K562 (cell line): ENCODE measurements around the gene TNFAIP3. TPM values are rescaled to one million over a fixed set of nuclear protein-coding genes. Genes with fewer than 3 reads are reported as not detected.

Experiments
- EHMT2 ChIP-seq: fragments of 450-650 bp; IDR thresholded peaks from 2 replicates; pipeline ENCODE4 v1.6.1; 2018; ENCODE audit warnings: antibody characterized with exemption
- FOXP1 ChIP-seq: sonication (generic); formaldehyde crosslinking; IDR thresholded peaks from 2 replicates; pipeline ENCODE4 v1.8.0; 2022; ENCODE audit warnings: mild to moderate bottlenecking, missing genetic modification reagents
- GATA2 ChIP-seq: sonication (generic); formaldehyde crosslinking; IDR thresholded peaks from 2 replicates; pipeline ENCODE4 v1.4.0; 2020; ENCODE audit warnings: mild to moderate bottlenecking, missing genetic modification reagents
- HDAC8 ChIP-seq: fragments of 450-650 bp; IDR thresholded peaks from 2 replicates; pipeline ENCODE4 v1.6.1; 2016; ENCODE audit warnings: mild to moderate bottlenecking, missing genetic modification characterization, moderate library complexity, missing compliant biosample characterization
- HOMEZ ChIP-seq: fragments of 250-450 bp; sonication (Bioruptor Pico); IDR thresholded peaks from 2 replicates; pipeline ENCODE4 v1.4.0; 2020; ENCODE audit warnings: mild to moderate bottlenecking, moderate library complexity
- JUNB ChIP-seq: fragments of 450-650 bp; formaldehyde crosslinking; conservative IDR thresholded peaks from 2 replicates; pipeline ENCODE4 v1.4.0; 2020; ENCODE audit warnings: mild to moderate bottlenecking
- KHSRP ChIP-seq: fragments of 450-650 bp; IDR thresholded peaks from 2 replicates; pipeline ENCODE4 v1.6.1; 2017
- MAFG ChIP-seq: fragments of 450-650 bp; conservative IDR thresholded peaks from 2 replicates; pipeline ENCODE4 v1.6.1; 2016; ENCODE audit warnings: missing genetic modification characterization, missing compliant biosample characterization
- NEUROD1 ChIP-seq: fragments of 150-350 bp; IDR thresholded peaks from 2 replicates; pipeline ENCODE4 v1.6.1; 2014; ENCODE audit warnings: borderline replicate concordance, low read length, low read depth; ENCODE audit not compliant: partially characterized antibody
- NR2F6 ChIP-seq: fragments of 450-650 bp; formaldehyde crosslinking; IDR thresholded peaks from 2 replicates; pipeline ENCODE4 v1.4.0; 2020; ENCODE audit warnings: mild to moderate bottlenecking
- SPI1 ChIP-seq: IDR thresholded peaks from 2 replicates; pipeline ENCODE4 v1.6.1; 2011; ENCODE audit warnings: low read depth, low read length, control low read depth, borderline replicate concordance
- TAL1 ChIP-seq: fragments of 450-650 bp; IDR thresholded peaks from 2 replicates; pipeline ENCODE4 v1.6.1; 2016; ENCODE audit warnings: mild to moderate bottlenecking
- U2AF1 ChIP-seq: fragments of 200-400 bp; formaldehyde crosslinking; optimal IDR thresholded peaks from 2 replicates; pipeline ENCODE3; 2017; ENCODE audit warnings: mild to moderate bottlenecking, low read depth, low read length, moderate library complexity
- ZBTB33 ChIP-seq: sonication (generic); formaldehyde crosslinking; IDR thresholded peaks from 2 replicates; pipeline ENCODE4 v1.8.1; 2023; ENCODE audit warnings: mild to moderate bottlenecking, missing genetic modification reagents
- ZNF197 ChIP-seq: fragments of 200-800 bp; sonication (Bioruptor generic); IDR thresholded peaks from 2 replicates; pipeline ENCODE4 v1.6.1; 2016; ENCODE audit warnings: low read depth, missing genetic modification characterization, missing compliant biosample characterization
- ZNF408 ChIP-seq: fragments of 250-450 bp; sonication (Bioruptor Pico); IDR thresholded peaks from 2 replicates; pipeline ENCODE4 v1.4.0; 2020; ENCODE audit warnings: low read depth, mild to moderate bottlenecking, moderate library complexity
- ZNF644 ChIP-seq: fragments of 200-800 bp; sonication (Bioruptor generic); IDR thresholded peaks from 2 replicates; pipeline ENCODE4 v1.6.1; 2016; ENCODE audit warnings: low read depth, missing genetic modification characterization, missing compliant biosample characterization
- ZNF766 ChIP-seq: fragments of 200-800 bp; sonication (Bioruptor generic); conservative IDR thresholded peaks from 2 replicates; pipeline ENCODE4 v1.6.1; 2016; ENCODE audit warnings: missing genetic modification characterization, missing compliant biosample characterization
- polyA plus RNA-seq, 8 experiments: library from polyadenylated mRNA; depleted of rRNA in 4 of 8; stranded (reverse) in 5 of 8; unstranded in 3 of 8; fragments of >200 nt; fragmentation: Nextera tagmentation in 2 of 8; fragmentation: Illumina TruSeq in 1 of 8; extraction: Ambion mirVana in 2 of 8; extraction: Trizol in 1 of 8; gene quantifications; 2 replicates each; pipeline versions ENCODE4 v1.2.1 to v1.2.3, GENCODE V29; 2011 to 2014; ENCODE audit warnings: inconsistent platforms in 1 of 8, missing spikeins in 1 of 8
- total RNA-seq, 7 experiments: library from RNA; depleted of rRNA in 6 of 7; stranded (reverse); fragments of >200 nt in 6 of 7; fragmentation: Illumina TruSeq in 2 of 7; extraction: Trizol in 2 of 7; gene quantifications; 2 replicates each; pipeline versions ENCODE4 v1.2.1 to v1.2.3, GENCODE V29; 2011 to 2021; ENCODE audit warnings: low replicate concordance in 1 of 7
- TF ChIP-seq, protein P1 (sequence below): fragments of 450-650 bp; IDR thresholded peaks from 2 replicates; pipeline ENCODE4 v1.6.1; 2016
- TF ChIP-seq, protein P2 (sequence below): IDR thresholded peaks from 2 replicates; pipeline ENCODE4 v1.6.1; 2012; ENCODE audit warnings: low read depth, low read length, improper control_type of control experiment, borderline replicate concordance

The TNFAIP3 gene
- total and polyA plus RNA-seq, 9 of the 15 experiments (the other 6 are each of a cell fraction or from before 2014, with no cell fraction given) = 0.79 to 17.0 (median 6.4) TPM

DNA sequence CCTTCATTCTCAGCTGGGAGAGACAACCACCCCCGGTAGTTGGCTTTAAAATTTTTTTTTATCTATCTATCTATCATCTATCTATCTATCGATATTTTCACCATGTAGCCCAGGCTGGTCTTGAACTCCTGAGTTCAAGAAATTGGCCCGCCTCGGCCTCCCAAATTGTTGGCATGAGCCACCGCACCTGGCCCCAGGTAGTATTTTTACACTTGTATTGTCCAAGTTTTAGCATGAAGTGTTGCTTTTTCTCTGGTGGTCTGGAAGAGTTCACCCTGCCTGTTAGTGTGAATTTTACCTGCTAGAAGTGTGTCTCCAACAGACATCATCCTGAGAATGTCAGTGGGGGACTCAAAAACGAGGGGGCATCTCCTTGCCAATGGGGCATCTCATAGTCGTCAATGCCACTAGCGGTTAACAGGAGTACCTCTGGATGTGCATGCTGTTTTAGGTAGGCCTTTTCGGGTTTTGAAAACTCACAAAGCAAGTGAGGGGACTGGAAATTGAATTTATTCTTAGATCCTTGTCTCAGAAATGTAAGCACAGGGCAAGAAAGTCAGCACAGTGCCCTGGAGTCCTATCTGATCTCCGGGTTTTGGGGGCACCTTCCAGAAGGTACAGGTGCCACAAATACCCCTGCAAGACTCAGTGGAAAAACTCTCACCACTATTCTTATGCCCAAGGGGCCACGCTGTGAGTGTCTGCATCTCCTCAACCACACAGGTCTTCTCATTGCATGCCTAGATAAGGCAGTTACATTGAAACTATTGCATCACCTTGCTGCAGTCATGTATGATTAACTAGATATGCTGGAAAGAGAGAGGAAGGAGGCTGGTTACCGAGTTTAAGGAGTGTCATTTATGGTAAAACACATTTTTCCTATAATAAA lies 37.1 kb downstream of the TNFAIP3 start (continued):
- TF ChIP-seq, protein P1, sequence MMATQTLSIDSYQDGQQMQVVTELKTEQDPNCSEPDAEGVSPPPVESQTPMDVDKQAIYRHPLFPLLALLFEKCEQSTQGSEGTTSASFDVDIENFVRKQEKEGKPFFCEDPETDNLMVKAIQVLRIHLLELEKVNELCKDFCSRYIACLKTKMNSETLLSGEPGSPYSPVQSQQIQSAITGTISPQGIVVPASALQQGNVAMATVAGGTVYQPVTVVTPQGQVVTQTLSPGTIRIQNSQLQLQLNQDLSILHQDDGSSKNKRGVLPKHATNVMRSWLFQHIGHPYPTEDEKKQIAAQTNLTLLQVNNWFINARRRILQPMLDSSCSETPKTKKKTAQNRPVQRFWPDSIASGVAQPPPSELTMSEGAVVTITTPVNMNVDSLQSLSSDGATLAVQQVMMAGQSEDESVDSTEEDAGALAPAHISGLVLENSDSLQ = peak; percentile 72
- TF ChIP-seq KHSRP (peak; percentile 28; the same call in 1 of the 2 replicates), ZNF408 (CRISPR knock-in tag) (no peak), EHMT2 (peak; percentile 78; the same call in 1 of the 2 replicates), U2AF1 (no peak), HOMEZ (CRISPR knock-in tag) (0 out of 2 replicates have a peak, but pooled peaks have one; percentile 16), NR2F6 (CRISPR knock-in tag) (no peak), ZNF644 (tag) (peak; percentile 70; the same call in 1 of the 2 replicates), ZNF197 (CRISPR knock-in tag) (peak; percentile 62), FOXP1 (CRISPR knock-in tag) (0 out of 2 replicates have a peak, but pooled peaks have one; percentile 34), GATA2 (CRISPR knock-in tag) (peak; percentile 76), HDAC8 (tag) (0 out of 2 replicates have a peak, but pooled peaks have one; percentile 20), JUNB (CRISPR knock-in tag) (peak; percentile 79), SPI1 (peak; percentile 39; the same call in 1 of the 2 replicates), ZNF766 (CRISPR knock-in tag) (peak; percentile 75; the same call in 1 of the 2 replicates), TAL1 (peak; percentile 71), NEUROD1 (peak; percentile 78), ZBTB33 (no peak), MAFG (tag) (no peak)
- TF ChIP-seq, protein P2, sequence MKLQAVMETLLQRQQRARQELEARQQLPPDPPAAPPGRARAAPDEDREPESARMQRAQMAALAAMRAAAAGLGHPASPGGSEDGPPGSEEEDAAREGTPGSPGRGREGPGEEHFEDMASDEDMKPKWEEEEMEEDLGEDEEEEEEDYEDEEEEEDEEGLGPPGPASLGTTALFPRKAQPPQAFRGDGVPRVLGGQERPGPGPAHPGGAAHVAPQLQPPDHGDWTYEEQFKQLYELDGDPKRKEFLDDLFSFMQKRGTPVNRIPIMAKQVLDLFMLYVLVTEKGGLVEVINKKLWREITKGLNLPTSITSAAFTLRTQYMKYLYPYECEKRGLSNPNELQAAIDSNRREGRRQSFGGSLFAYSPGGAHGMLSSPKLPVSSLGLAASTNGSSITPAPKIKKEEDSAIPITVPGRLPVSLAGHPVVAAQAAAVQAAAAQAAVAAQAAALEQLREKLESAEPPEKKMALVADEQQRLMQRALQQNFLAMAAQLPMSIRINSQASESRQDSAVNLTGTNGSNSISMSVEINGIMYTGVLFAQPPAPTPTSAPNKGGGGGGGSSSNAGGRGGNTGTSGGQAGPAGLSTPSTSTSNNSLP = peak; percentile 98
